Activated B cell treated with CpG ODN at 0.5 μM for 24 hours (primary cell): ENCODE results near the gene PRXL2A. TPM values are rescaled to one million over a fixed set of nuclear protein-coding genes. Genes with fewer than 3 reads are reported as not detected.

Source experiments
- ATAC-seq: fragments of 200-7000 bp; cut with Tn5 transposase; one replicate; pipeline ENCODE4 v1.10.0; 2021; ENCODE audit warnings: low read depth, mild to moderate bottlenecking, moderate library complexity
- CTCF ChIA-PET: fragments of 350-600 bp; sonication (Branson Sonifier 250); formaldehyde crosslinking; loops from one replicate; lab custom pipeline; 2021; ENCODE audit warnings: antibody characterized with exemption; lab: Charles Lee
- POLR2A ChIA-PET: fragments of 350-600 bp; sonication (Branson Sonifier 250); formaldehyde crosslinking; loops from one replicate; lab custom pipeline; 2021; ENCODE audit warnings: antibody characterized with exemption; lab: Charles Lee
- DNase-seq: peaks from one replicate; pipeline ENCODE4 v3.0.0; 2022
- H3K27ac Mint-ChIP-seq: one replicate; pipeline ENCODE4 v1.8.0; 2020; ENCODE audit warnings: mixed read lengths
- H3K27me3 Mint-ChIP-seq: one replicate; pipeline ENCODE4 v1.8.0; 2021; ENCODE audit warnings: mixed read lengths
- H3K36me3 Mint-ChIP-seq: one replicate; pipeline ENCODE4 v1.8.0; 2021; ENCODE audit warnings: low read depth, mixed read lengths
- H3K4me1 Mint-ChIP-seq: one replicate; pipeline ENCODE4 v1.8.0; 2021; ENCODE audit warnings: mixed read lengths
- H3K4me3 Mint-ChIP-seq: one replicate; pipeline ENCODE4 v1.8.0; 2020; ENCODE audit warnings: mild to moderate bottlenecking, mixed read lengths
- H3K9me3 Mint-ChIP-seq: one replicate; pipeline ENCODE4 v1.8.0; 2020; ENCODE audit warnings: mixed read lengths
- intact Hi-C: fragments of 100-400 bp; cut with micrococcal nuclease; formaldehyde crosslinking; loops from one replicate; pipeline ENCODE4 v1.15.1; 2024
- total RNA-seq: library from RNA; stranded (reverse); gene quantifications from 2 replicates; pipeline ENCODE4 v1.2.3, GENCODE V29; 2022
- TF ChIP-seq, protein P1 (sequence below): fragments of 200-600 bp; IDR thresholded peaks from one replicate; pipeline ENCODE4 v1.8.0; 2022; ENCODE audit warnings: antibody characterized with exemption, mild to moderate bottlenecking

The PRXL2A gene
- total RNA-seq, 1 donor from 2014 or later = 8.5 TPM

DNA sequence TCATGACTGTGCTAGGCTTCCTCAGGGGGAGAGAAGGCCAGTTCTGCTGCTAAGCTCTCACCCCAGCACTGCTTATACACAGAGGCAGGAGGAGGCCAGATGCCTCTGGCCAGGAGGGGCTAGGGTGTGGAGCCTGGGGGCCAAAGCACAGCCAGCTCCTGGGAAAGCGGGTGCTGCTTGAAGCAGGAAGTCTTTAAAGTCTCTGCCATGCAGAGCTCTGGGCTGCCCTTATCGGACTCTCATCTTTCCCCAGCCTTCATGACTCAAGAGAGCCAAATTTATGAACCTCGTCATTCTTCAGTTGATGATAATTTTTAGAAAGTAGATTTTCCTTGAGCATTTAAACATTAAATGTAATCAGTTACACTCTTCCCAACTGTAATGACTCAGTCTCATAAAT lies 34.5 kb downstream of the PRXL2A start:
- no peaks in the 10 kb centered on the region for H3K36me3 Mint-ChIP-seq
- ATAC-seq = no peak
- H3K27me3 Mint-ChIP-seq = no peaks in the 10 kb centered on the region
- intact Hi-C loops = loop anchor here (10.0 kb wide), 1 partner anchor 252 kb away; no protein-coding TSS in a partner anchor
- DNase-seq = no peak
- no peaks in the 10 kb centered on the region for H3K9me3 Mint-ChIP-seq
- H3K27ac Mint-ChIP-seq = no peak overlapping the region
- POLR2A ChIA-PET = no interaction called here
- peaks cover 3% of the 10 kb centered on the region for H3K4me1 Mint-ChIP-seq
- CTCF ChIA-PET = interaction anchor here (5.1 kb wide), 1 partner anchor 62 kb away, joined by 160 read pairs; no protein-coding TSS in a partner anchor
- TF ChIP-seq, protein P1, sequence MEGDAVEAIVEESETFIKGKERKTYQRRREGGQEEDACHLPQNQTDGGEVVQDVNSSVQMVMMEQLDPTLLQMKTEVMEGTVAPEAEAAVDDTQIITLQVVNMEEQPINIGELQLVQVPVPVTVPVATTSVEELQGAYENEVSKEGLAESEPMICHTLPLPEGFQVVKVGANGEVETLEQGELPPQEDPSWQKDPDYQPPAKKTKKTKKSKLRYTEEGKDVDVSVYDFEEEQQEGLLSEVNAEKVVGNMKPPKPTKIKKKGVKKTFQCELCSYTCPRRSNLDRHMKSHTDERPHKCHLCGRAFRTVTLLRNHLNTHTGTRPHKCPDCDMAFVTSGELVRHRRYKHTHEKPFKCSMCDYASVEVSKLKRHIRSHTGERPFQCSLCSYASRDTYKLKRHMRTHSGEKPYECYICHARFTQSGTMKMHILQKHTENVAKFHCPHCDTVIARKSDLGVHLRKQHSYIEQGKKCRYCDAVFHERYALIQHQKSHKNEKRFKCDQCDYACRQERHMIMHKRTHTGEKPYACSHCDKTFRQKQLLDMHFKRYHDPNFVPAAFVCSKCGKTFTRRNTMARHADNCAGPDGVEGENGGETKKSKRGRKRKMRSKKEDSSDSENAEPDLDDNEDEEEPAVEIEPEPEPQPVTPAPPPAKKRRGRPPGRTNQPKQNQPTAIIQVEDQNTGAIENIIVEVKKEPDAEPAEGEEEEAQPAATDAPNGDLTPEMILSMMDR = no peak
- no peak overlapping the region for H3K4me3 Mint-ChIP-seq

DNA sequence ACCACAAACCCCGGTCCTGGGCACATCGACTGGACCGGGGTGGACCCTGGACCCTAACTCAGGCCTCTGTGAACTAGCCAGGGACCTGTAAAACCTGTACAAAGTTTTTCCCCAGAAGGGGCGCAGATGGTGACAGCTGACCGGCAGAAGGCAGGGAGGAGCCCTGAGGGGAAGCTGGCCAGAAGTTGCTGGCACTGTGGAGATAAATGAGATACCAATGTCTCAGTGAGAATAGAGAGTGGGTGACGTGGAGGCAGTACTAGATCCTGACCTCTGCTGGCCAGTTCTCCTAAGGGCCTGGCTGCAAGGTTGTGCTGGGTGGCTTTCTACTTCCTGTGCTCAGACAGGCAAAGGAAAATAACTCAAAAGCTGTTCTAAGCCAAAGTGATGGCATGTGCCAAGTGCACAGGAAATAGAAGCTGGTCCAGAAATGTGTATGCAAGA lies 35.2 kb downstream of the PRXL2A start:
- no peak overlapping the region for H3K27ac Mint-ChIP-seq
- ChIA-PET CTCF (interaction anchor here (1.3 to 5.1 kb wide), 9 partner anchors 12 to 153 kb away, joined by 3 to 160 read pairs (median 8); no protein-coding TSS in a partner anchor), POLR2A (interaction anchor here (2.0 kb wide), 1 partner anchor 62 kb away, joined by 21 read pairs; no protein-coding TSS in a partner anchor)
- no peaks in the 10 kb centered on the region for H3K36me3 Mint-ChIP-seq
- TF ChIP-seq, protein P1 = no peak
- H3K4me3 Mint-ChIP-seq = no peak overlapping the region
- no peak for DNase-seq
- no peaks in the 10 kb centered on the region for H3K9me3 Mint-ChIP-seq
- H3K4me1 Mint-ChIP-seq = peaks cover 3% of the 10 kb centered on the region
- no peak for ATAC-seq
- intact Hi-C loops = loop anchor here (10.0 kb wide), 1 partner anchor 251 kb away; no protein-coding TSS in a partner anchor
- H3K27me3 Mint-ChIP-seq = no peaks in the 10 kb centered on the region

DNA sequence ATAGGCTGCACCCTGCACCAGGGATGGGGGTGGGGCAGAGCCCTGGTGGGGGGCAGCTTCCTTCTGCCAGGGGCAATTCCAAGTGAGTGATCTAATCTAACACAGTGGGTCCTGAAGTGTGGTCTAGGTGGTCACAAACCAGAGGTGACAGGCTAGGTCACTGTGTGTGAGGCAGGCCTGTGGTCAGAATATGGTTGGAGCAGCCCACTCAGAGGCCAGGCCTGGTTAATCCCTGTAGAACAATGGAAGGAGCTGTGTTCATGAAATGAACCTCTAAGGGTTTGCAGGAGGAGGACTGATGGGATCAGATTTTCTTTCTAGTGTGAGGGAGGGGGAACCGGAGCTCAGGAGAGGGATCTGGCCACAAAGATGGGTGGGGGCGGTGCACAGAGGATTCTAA lies 35.8 kb downstream of the PRXL2A start:
- POLR2A ChIA-PET = interaction anchor here (2.0 kb wide), 1 partner anchor 61 kb away, joined by 21 read pairs; no protein-coding TSS in a partner anchor
- intact Hi-C loops = loop anchor here (1.0 to 10.0 kb wide), 4 partner anchors 56 to 251 kb away; no protein-coding TSS in a partner anchor
- Mint-ChIP-seq H3K36me3 (no peaks in the 10 kb centered on the region), H3K27ac (peak overlapping the region; percentile 24), H3K9me3 (no peaks in the 10 kb centered on the region), H3K27me3 (no peaks in the 10 kb centered on the region), H3K4me1 (peaks cover 4% of the 10 kb centered on the region), H3K4me3 (no peak overlapping the region)
- TF ChIP-seq, protein P1 = no peak
- DNase-seq (no peak), ATAC-seq (no peak)
- CTCF ChIA-PET = interaction anchor here (1.0 to 5.1 kb wide), 16 partner anchors 11 to 480 kb away, joined by 3 to 160 read pairs (median 6); no protein-coding TSS in a partner anchor

DNA sequence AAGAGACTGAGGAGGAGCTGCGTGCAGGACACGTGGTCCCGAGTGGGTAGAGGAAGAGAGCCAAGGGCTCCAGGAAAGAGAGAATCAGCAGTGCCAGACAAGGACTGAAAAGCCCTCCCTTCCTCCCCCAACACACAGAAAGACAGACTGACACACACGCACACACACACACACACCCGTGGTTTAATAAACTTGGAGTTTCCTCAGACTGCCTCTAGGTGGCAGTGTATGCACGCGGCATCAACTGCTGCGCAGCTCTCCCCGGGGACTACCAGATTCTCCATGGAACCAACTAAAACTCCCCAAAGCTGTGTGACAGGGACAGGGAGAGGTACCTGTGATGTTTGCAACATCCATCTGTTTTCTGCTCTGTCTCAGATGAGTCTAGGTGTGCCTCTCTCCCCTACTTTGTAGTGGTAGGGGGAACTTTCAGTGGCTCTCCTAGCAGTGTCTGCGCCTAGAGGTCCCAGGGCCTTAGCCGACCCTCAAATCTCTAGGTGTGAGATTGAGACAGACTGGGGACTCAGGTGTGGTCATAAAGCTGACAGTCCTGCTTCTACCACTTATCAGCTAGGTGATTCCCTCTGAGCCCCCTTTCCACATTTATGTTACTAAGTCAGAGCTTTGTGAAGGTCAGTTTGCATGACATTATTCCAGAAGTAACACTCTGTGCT lies 36.4 kb downstream of the PRXL2A start:
- ATAC-seq (peak; percentile 89), DNase-seq (no peak)
- CTCF ChIA-PET = interaction anchor here (0.7 to 5.1 kb wide), 19 partner anchors 11 to 480 kb away, joined by 3 to 160 read pairs (median 5); partner anchors contain the start of gene PRXL2A
- POLR2A ChIA-PET = interaction anchor here (1.3 to 2.0 kb wide), 2 partner anchors 14 to 60 kb away, joined by 9 to 21 read pairs; no protein-coding TSS in a partner anchor
- no peaks in the 10 kb centered on the region for H3K27me3 Mint-ChIP-seq
- H3K27ac Mint-ChIP-seq = peak overlapping the region; percentile 24
- H3K36me3 Mint-ChIP-seq = no peaks in the 10 kb centered on the region
- H3K4me3 Mint-ChIP-seq = no peak overlapping the region
- no peaks in the 10 kb centered on the region for H3K9me3 Mint-ChIP-seq
- intact Hi-C loops = loop anchor here (1.0 to 10.0 kb wide), 4 partner anchors 56 to 250 kb away; no protein-coding TSS in a partner anchor
- TF ChIP-seq, protein P1 = no peak
- peaks cover 7% of the 10 kb centered on the region for H3K4me1 Mint-ChIP-seq
